Measurements from ENCODE around the gene ESRRB.

ESRRB gene

GRCh38 chr14:76501156-76501720, 125.3 kb downstream of the ESRRB start:
- no peak overlapping the region for H3K9ac ChIP-seq (ENCODE audit: low read depth in 1 of 2, low read length in 2 of 2)
- no peaks in the 10 kb centered on the region for H3K9me3 ChIP-seq (ENCODE audit: control insufficient read depth in 2 of 2, low read length in 2 of 2)
- H3K27me3 ChIP-seq (ENCODE audit: control insufficient read depth in 2 of 2, insufficient read depth in 2 of 2, low read length in 2 of 2) = peaks cover 0 to 5% of the 10 kb centered on the region in 2 donors
- H3K27ac ChIP-seq (ENCODE audit: low read depth in 2 of 2, low read length in 2 of 2) = no peak overlapping the region
- H3K4me1 ChIP-seq (ENCODE audit: control insufficient read depth in 2 of 2, insufficient read depth in 2 of 2, low read length in 2 of 2) = no peaks in the 10 kb centered on the region
- H3K36me3 ChIP-seq (ENCODE audit: control insufficient read depth in 2 of 2, insufficient read depth in 2 of 2, low read length in 2 of 2) = no peaks in the 10 kb centered on the region
- no peak overlapping the region for H3K4me3 ChIP-seq (ENCODE audit: low read length in 2 of 2)

GRCh38 chr14:76502219-76502618, 126.3 kb downstream of the ESRRB start:
- Histone ChIP-seq H3K9me3 (ENCODE audit: control insufficient read depth in 2 of 2, low read length in 2 of 2) (no peaks in the 10 kb centered on the region), H3K36me3 (ENCODE audit: control insufficient read depth in 2 of 2, insufficient read depth in 2 of 2, low read length in 2 of 2) (no peaks in the 10 kb centered on the region), H3K4me3 (ENCODE audit: low read length in 2 of 2) (no peak overlapping the region), H3K27ac (ENCODE audit: low read depth in 2 of 2, low read length in 2 of 2) (no peak overlapping the region), H3K27me3 (ENCODE audit: control insufficient read depth in 2 of 2, insufficient read depth in 2 of 2, low read length in 2 of 2) (peaks cover 0 to 5% of the 10 kb centered on the region in 2 donors), H3K4me1 (ENCODE audit: control insufficient read depth in 2 of 2, insufficient read depth in 2 of 2, low read length in 2 of 2) (no peaks in the 10 kb centered on the region), H3K9ac (ENCODE audit: low read depth in 1 of 2, low read length in 2 of 2) (no peak overlapping the region)

- Histone ChIP-seq H3K9ac (ENCODE audit: low read depth in 1 of 2, low read length in 2 of 2) (no peak overlapping the region), H3K4me3 (ENCODE audit: low read length in 2 of 2) (no peak overlapping the region), H3K27me3 (ENCODE audit: control insufficient read depth in 2 of 2, insufficient read depth in 2 of 2, low read length in 2 of 2) (peaks cover 0 to 5% of the 10 kb centered on the region in 2 donors), H3K9me3 (ENCODE audit: control insufficient read depth in 2 of 2, low read length in 2 of 2) (no peaks in the 10 kb centered on the region), H3K27ac (ENCODE audit: low read depth in 2 of 2, low read length in 2 of 2) (no peak overlapping the region), H3K4me1 (ENCODE audit: control insufficient read depth in 2 of 2, insufficient read depth in 2 of 2, low read length in 2 of 2) (no peaks in the 10 kb centered on the region), H3K36me3 (ENCODE audit: control insufficient read depth in 2 of 2, insufficient read depth in 2 of 2, low read length in 2 of 2) (no peaks in the 10 kb centered on the region)
These were observed 126.7 kb downstream of the ESRRB start for GRCh38 chr14:76502638-76503037.

- Histone ChIP-seq H3K4me1 (ENCODE audit: control insufficient read depth in 2 of 2, insufficient read depth in 2 of 2, low read length in 2 of 2) (no peaks in the 10 kb centered on the region), H3K9ac (ENCODE audit: low read depth in 1 of 2, low read length in 2 of 2) (no peak overlapping the region), H3K27me3 (ENCODE audit: control insufficient read depth in 2 of 2, insufficient read depth in 2 of 2, low read length in 2 of 2) (no peaks in the 10 kb centered on the region), H3K36me3 (ENCODE audit: control insufficient read depth in 2 of 2, insufficient read depth in 2 of 2, low read length in 2 of 2) (no peaks in the 10 kb centered on the region), H3K4me3 (ENCODE audit: low read length in 2 of 2) (no peak overlapping the region), H3K27ac (ENCODE audit: low read depth in 2 of 2, low read length in 2 of 2) (no peak overlapping the region), H3K9me3 (ENCODE audit: control insufficient read depth in 2 of 2, low read length in 2 of 2) (no peaks in the 10 kb centered on the region)
These were observed 133.4 kb downstream of the ESRRB start for GRCh38 chr14:76509311-76509710.

GRCh38 chr14:76510181-76510580, 134.2 kb downstream of the ESRRB start:
- H3K4me1 ChIP-seq (ENCODE audit: control insufficient read depth in 2 of 2, insufficient read depth in 2 of 2, low read length in 2 of 2) = no peaks in the 10 kb centered on the region
- H3K9ac ChIP-seq (ENCODE audit: low read depth in 1 of 2, low read length in 2 of 2) = no peak overlapping the region
- no peak overlapping the region for H3K4me3 ChIP-seq (ENCODE audit: low read length in 2 of 2)
- H3K27ac ChIP-seq (ENCODE audit: low read depth in 2 of 2, low read length in 2 of 2) = no peak overlapping the region
- H3K36me3 ChIP-seq (ENCODE audit: control insufficient read depth in 2 of 2, insufficient read depth in 2 of 2, low read length in 2 of 2) = no peaks in the 10 kb centered on the region
- H3K9me3 ChIP-seq (ENCODE audit: control insufficient read depth in 2 of 2, low read length in 2 of 2) = no peaks in the 10 kb centered on the region
- H3K27me3 ChIP-seq (ENCODE audit: control insufficient read depth in 2 of 2, insufficient read depth in 2 of 2, low read length in 2 of 2) = no peaks in the 10 kb centered on the region

- H3K27me3 ChIP-seq (ENCODE audit: control insufficient read depth in 2 of 2, insufficient read depth in 2 of 2, low read length in 2 of 2) = no peaks in the 10 kb centered on the region
- no peak overlapping the region for H3K4me3 ChIP-seq (ENCODE audit: low read length in 2 of 2)
- H3K27ac ChIP-seq (ENCODE audit: low read depth in 2 of 2, low read length in 2 of 2) = no peak overlapping the region
- no peaks in the 10 kb centered on the region for H3K9me3 ChIP-seq (ENCODE audit: control insufficient read depth in 2 of 2, low read length in 2 of 2)
- H3K9ac ChIP-seq (ENCODE audit: low read depth in 1 of 2, low read length in 2 of 2) = no peak overlapping the region
- no peaks in the 10 kb centered on the region for H3K4me1 ChIP-seq (ENCODE audit: control insufficient read depth in 2 of 2, insufficient read depth in 2 of 2, low read length in 2 of 2)
- no peaks in the 10 kb centered on the region for H3K36me3 ChIP-seq (ENCODE audit: control insufficient read depth in 2 of 2, insufficient read depth in 2 of 2, low read length in 2 of 2)
These were observed 138.5 kb downstream of the ESRRB start for GRCh38 chr14:76514213-76514998.

- no peak overlapping the region for H3K9ac ChIP-seq (ENCODE audit: low read depth in 1 of 2, low read length in 2 of 2)
- H3K4me1 ChIP-seq (ENCODE audit: control insufficient read depth in 2 of 2, insufficient read depth in 2 of 2, low read length in 2 of 2) = no peaks in the 10 kb centered on the region
- no peaks in the 10 kb centered on the region for H3K27me3 ChIP-seq (ENCODE audit: control insufficient read depth in 2 of 2, insufficient read depth in 2 of 2, low read length in 2 of 2)
- no peak overlapping the region for H3K27ac ChIP-seq (ENCODE audit: low read depth in 2 of 2, low read length in 2 of 2)
- H3K36me3 ChIP-seq (ENCODE audit: control insufficient read depth in 2 of 2, insufficient read depth in 2 of 2, low read length in 2 of 2) = no peaks in the 10 kb centered on the region
- H3K4me3 ChIP-seq (ENCODE audit: low read length in 2 of 2) = no peak overlapping the region
- H3K9me3 ChIP-seq (ENCODE audit: control insufficient read depth in 2 of 2, low read length in 2 of 2) = no peaks in the 10 kb centered on the region
These were observed 140.9 kb downstream of the ESRRB start for GRCh38 chr14:76516884-76517283.

- H3K27me3 ChIP-seq (ENCODE audit: control insufficient read depth in 2 of 2, insufficient read depth in 2 of 2, low read length in 2 of 2) = no peaks in the 10 kb centered on the region
- H3K36me3 ChIP-seq (ENCODE audit: control insufficient read depth in 2 of 2, insufficient read depth in 2 of 2, low read length in 2 of 2) = no peaks in the 10 kb centered on the region
- H3K9ac ChIP-seq (ENCODE audit: low read depth in 1 of 2, low read length in 2 of 2) = no peak overlapping the region
- no peaks in the 10 kb centered on the region for H3K9me3 ChIP-seq (ENCODE audit: control insufficient read depth in 2 of 2, low read length in 2 of 2)
- H3K4me3 ChIP-seq (ENCODE audit: low read length in 2 of 2) = no peak overlapping the region
- no peaks in the 10 kb centered on the region for H3K4me1 ChIP-seq (ENCODE audit: control insufficient read depth in 2 of 2, insufficient read depth in 2 of 2, low read length in 2 of 2)
- H3K27ac ChIP-seq (ENCODE audit: low read depth in 2 of 2, low read length in 2 of 2) = no peak overlapping the region
These were observed 142.4 kb downstream of the ESRRB start for GRCh38 chr14:76518366-76518765.

- no peaks in the 10 kb centered on the region for H3K9me3 ChIP-seq (ENCODE audit: control insufficient read depth in 2 of 2, low read length in 2 of 2)
- no peaks in the 10 kb centered on the region for H3K36me3 ChIP-seq (ENCODE audit: control insufficient read depth in 2 of 2, insufficient read depth in 2 of 2, low read length in 2 of 2)
- no peak overlapping the region for H3K4me3 ChIP-seq (ENCODE audit: low read length in 2 of 2)
- H3K27me3 ChIP-seq (ENCODE audit: control insufficient read depth in 2 of 2, insufficient read depth in 2 of 2, low read length in 2 of 2) = no peaks in the 10 kb centered on the region
- no peak overlapping the region for H3K27ac ChIP-seq (ENCODE audit: low read depth in 2 of 2, low read length in 2 of 2)
- H3K9ac ChIP-seq (ENCODE audit: low read depth in 1 of 2, low read length in 2 of 2) = no peak overlapping the region
- no peaks in the 10 kb centered on the region for H3K4me1 ChIP-seq (ENCODE audit: control insufficient read depth in 2 of 2, insufficient read depth in 2 of 2, low read length in 2 of 2)
These were observed 149.3 kb downstream of the ESRRB start for GRCh38 chr14:76525106-76525821.

GRCh38 chr14:76531085-76531484, 155.1 kb downstream of the ESRRB start:
- Histone ChIP-seq H3K4me1 (ENCODE audit: control insufficient read depth in 2 of 2, insufficient read depth in 2 of 2, low read length in 2 of 2) (no peaks in the 10 kb centered on the region), H3K27ac (ENCODE audit: low read depth in 2 of 2, low read length in 2 of 2) (no peak overlapping the region), H3K9me3 (ENCODE audit: control insufficient read depth in 2 of 2, low read length in 2 of 2) (no peaks in the 10 kb centered on the region), H3K9ac (ENCODE audit: low read depth in 1 of 2, low read length in 2 of 2) (no peak overlapping the region), H3K4me3 (ENCODE audit: low read length in 2 of 2) (no peak overlapping the region), H3K27me3 (ENCODE audit: control insufficient read depth in 2 of 2, insufficient read depth in 2 of 2, low read length in 2 of 2) (no peaks in the 10 kb centered on the region), H3K36me3 (ENCODE audit: control insufficient read depth in 2 of 2, insufficient read depth in 2 of 2, low read length in 2 of 2) (no peaks in the 10 kb centered on the region)
